ENCODE measurements around the gene API5. TPM values are rescaled to one million over a fixed set of nuclear protein-coding genes. Genes with fewer than 3 reads are reported as not detected.

API5 gene
- total and polyA plus RNA-seq, 10 of the 15 experiments (the other 5 are each of a cell fraction or from before 2014, with no cell fraction given): 52.0 to 193 (median 106) TPM

GRCh38 chr11:43384393-43384792 is 72.6 kb downstream of the API5 start:
- no peak overlapping the region for H3K9ac ChIP-seq (ENCODE audit: control insufficient read depth, insufficient read depth, low read length)
- H3K9me3 ChIP-seq (replicated peaks; ENCODE audit: control insufficient read depth, insufficient read depth, low read length): no peaks in the 10 kb centered on the region
- 92% methylated on average over 5 of the region's 5 CpGs for WGBS (ENCODE audit: insufficient coverage, insufficient replicate concordance, low lambda C conversion rate, missing lambda C conversion rate)
- BruUV-seq (replicated peaks): no TSS peak
- H4K20me1 ChIP-seq (ENCODE audit: control insufficient read depth, insufficient read depth): no peaks in the 10 kb centered on the region
- DNase-seq (ENCODE audit: low read depth, low spot score) (no peak), FAIRE-seq (no peak), ATAC-seq (no peak)
- no peak overlapping the region for H2AFZ ChIP-seq (ENCODE audit: control insufficient read depth, low read depth, low read length)
- ChIA-PET POLR2A (no interaction called here), CTCF (interaction anchor here (1.3 kb wide), 1 partner anchor 35 kb away, joined by 4 read pairs; no protein-coding TSS in a partner anchor), SMC1A (ENCODE audit: uncharacterized antibody, unreplicated experiment) (no interaction called here), RAD21 (ENCODE audit: unreplicated experiment) (no interaction called here)
- peaks cover 0 to 18% of the 10 kb centered on the region in 2 experiments; a peak in 3 of 4 replicates for H3K36me3 ChIP-seq (ENCODE audit: control insufficient read depth in 2 of 2, insufficient read depth in 2 of 2, low read length in 1 of 2)
- H3K4me3 ChIP-seq: no peak overlapping the region
- H3K4me1 ChIP-seq (ENCODE audit: control insufficient read depth, insufficient read depth, low read length): no peaks in the 10 kb centered on the region
- H3K79me2 ChIP-seq (ENCODE audit: control insufficient read depth, insufficient read depth, low read length): no peaks in the 10 kb centered on the region; the same call in 1 of the 2 replicates
- H3K27ac ChIP-seq (ENCODE audit: control insufficient read depth, insufficient read depth): no peak overlapping the region
- H3K4me2 ChIP-seq (ENCODE audit: control insufficient read depth, insufficient read depth): no peak overlapping the region
- TF ChIP-seq SMAD1 (IDR thresholded peaks at IDR 0.05; ENCODE audit: low read depth, partially characterized antibody) (no peak), SIX5 (IDR thresholded peaks at IDR 0.05; ENCODE audit: low read depth, low read length, severe bottlenecking) (no peak), CEBPB (IDR thresholded peaks at IDR 0.05; ENCODE audit: borderline replicate concordance in 1 of 2, low read depth in 2 of 2, low read length in 2 of 2) (no peak), REST (IDR thresholded peaks at IDR 0.05; ENCODE audit: low read depth, low read length) (no peak), RBBP5 (conservative IDR thresholded peaks at IDR 0.05) (no peak), NKRF (conservative IDR thresholded peaks at IDR 0.05) (no peak), JUND (IDR thresholded peaks at IDR 0.05; ENCODE audit: low read depth, low read length) (no peak), KLF5 (IDR thresholded peaks at IDR 0.05; ENCODE audit: partially characterized antibody) (no peak), SIN3A (IDR thresholded peaks at IDR 0.05; ENCODE audit: low read depth, low read length) (no peak), SRF (IDR thresholded peaks at IDR 0.05; ENCODE audit: low read depth in 2 of 2, low read length in 2 of 2) (no peak)
- no peaks in the 10 kb centered on the region for H3K27me3 ChIP-seq (replicated peaks in 1 of 2; ENCODE audit: control insufficient read depth in 2 of 2, insufficient read depth in 2 of 2, low read length in 1 of 2)
- intact Hi-C loops (cut with micrococcal nuclease; ENCODE audit: unreplicated experiment) (no loop called here), in situ Hi-C loops (cut with MboI) (no loop called here)
